Spleen (tissue), 11 donors: ENCODE data around the gene PSMA6. TPM values are rescaled to one million over a fixed set of nuclear protein-coding genes. Genes with fewer than 3 reads are reported as not detected.

ENCODE experiments used
- DNase-seq: peaks from one replicate; pipeline ENCODE4 v3.0.0-alpha.2; 2020
- H3K27ac ChIP-seq, 8 donors: fragments of 200-600 bp; sonication (generic) in 7 of 8; 1 replicate in 4 of 8; 2 replicates in 4 of 8; pipeline versions ENCODE4 v1.5.0 to v1.8.0; 2016 to 2021; ENCODE audit warnings: inconsistent platforms in 4 of 8, mild to moderate bottlenecking in 4 of 8, moderate library complexity in 1 of 8
- H3K27me3 ChIP-seq, 7 donors: fragments of 200-600 bp; sonication (generic) in 6 of 7; replicated peaks in 1 of 7; 1 replicate in 4 of 7; 2 replicates in 3 of 7; pipeline versions ENCODE4 v1.5.0 to v1.8.0; 2016 to 2021; ENCODE audit warnings: inconsistent platforms in 3 of 7, mild to moderate bottlenecking in 1 of 7
- H3K36me3 ChIP-seq, 6 donors: fragments of 200-600 bp; sonication (generic) in 5 of 6; 1 replicate in 4 of 6; 2 replicates in 2 of 6; pipeline versions ENCODE4 v1.5.0 to v1.8.0; 2016 to 2021; ENCODE audit warnings: inconsistent platforms in 2 of 6
- H3K4me1 ChIP-seq, 6 donors: fragments of 200-600 bp; sonication (generic) in 5 of 6; 1 replicate in 3 of 6; 2 replicates in 3 of 6; pipeline versions ENCODE4 v1.5.0 to v1.8.0; 2016 to 2021; ENCODE audit warnings: inconsistent platforms in 3 of 6
- H3K4me3 ChIP-seq, 8 donors: fragments of 200-600 bp; sonication (generic) in 7 of 8; 1 replicate in 4 of 8; 2 replicates in 4 of 8; pipeline versions ENCODE4 v1.5.0 to v1.8.0; 2016 to 2021; ENCODE audit warnings: inconsistent platforms in 4 of 8, mild to moderate bottlenecking in 4 of 8, moderate library complexity in 2 of 8
- H3K9me3 ChIP-seq, 8 donors: fragments of 200-600 bp; sonication (generic) in 7 of 8; 1 replicate in 4 of 8; 2 replicates in 4 of 8; pipeline versions ENCODE4 v1.5.0 to v1.8.0; 2016 to 2021; ENCODE audit warnings: inconsistent platforms in 4 of 8
- POLR2A ChIP-seq, 3 donors: fragments of 450-650 bp; IDR thresholded peaks; one replicate each; pipeline ENCODE4 v1.5.1; 2017; ENCODE audit warnings: antibody characterized with exemption in 3 of 3, mild to moderate bottlenecking in 1 of 3
- POLR2AphosphoS5 ChIP-seq, 3 donors: sonication (generic); formaldehyde crosslinking; IDR thresholded peaks; one replicate each; pipeline ENCODE4 v1.5.1; 2017; ENCODE audit warnings: antibody characterized with exemption in 3 of 3
- WGBS, 5 donors: extraction: QIAGEN DNeasy Blood & Tissue Kit in 3 of 5; methylation state at CpG; one replicate each; pipeline versions ENCODE4 v1.1.5 to v1.1.7; 2013 to 2018; 5-methylcytosine and 5-hydroxymethylcytosine counted together
- intact Hi-C: fragments of 100-400 bp; cut with DNase I; formaldehyde crosslinking; loops from one replicate; pipeline ENCODE4 v1.15.0; 2023; ENCODE audit warnings: low total_unique reads
- polyA plus RNA-seq, 3 donors: library from polyadenylated mRNA; stranded (reverse); fragments of 200-250 nt; gene quantifications; one replicate each; pipeline ENCODE4 v1.2.1, GENCODE V29; 2013
- total RNA-seq, 7 donors: library from RNA; depleted of rRNA in 3 of 7; stranded (reverse); fragments of >200 nt in 3 of 7; fragmentation: NEBNext Ultra II Directional in 4 of 7; extraction: Animal tissue kit (Norgen Biotek cat#: 25700) in 4 of 7; gene quantifications; one replicate each; pipeline versions ENCODE4 v1.1.0 to v1.2.1, GENCODE V29; 2016 to 2021
- TF ChIP-seq, protein P1 (sequence below), 11 experiments: fragments of 200-600 bp in 7 of 11; fragments of 450-650 bp in 4 of 11; sonication (generic) in 4 of 11; IDR thresholded peaks in 8 of 11; conservative IDR thresholded peaks in 3 of 11; 1 replicate in 7 of 11; 2 replicates in 4 of 11; pipeline versions ENCODE4 v1.4.0 to v1.8.0; 2016 to 2021; ENCODE audit warnings: antibody characterized with exemption in 11 of 11, inconsistent platforms in 4 of 11, mild to moderate bottlenecking in 1 of 11
- donor health status: healthy with polysubstance abuse.
- donor health status: DM: no; HTN: no; CAD: no; lungs with moderate emphysema.
- donor health status: DM: no; HTN: no; CAD: no.
- donor health status: Bipolar disorder and iron deficiency.
- donor health status: healthy.
- donor health status: DM: no; HTN: no; CAD: no.
- donor health status: DM: yes; HTN: yes; CAD: no.

The PSMA6 gene
- total and polyA plus RNA-seq, 10 donors = 108 to 185 (median 131) TPM

GRCh38 chr14:35361141-35361480 lies 68.9 kb downstream of the PSMA6 start:
- intact Hi-C loops = no loop called here
- TF ChIP-seq, protein P1, sequence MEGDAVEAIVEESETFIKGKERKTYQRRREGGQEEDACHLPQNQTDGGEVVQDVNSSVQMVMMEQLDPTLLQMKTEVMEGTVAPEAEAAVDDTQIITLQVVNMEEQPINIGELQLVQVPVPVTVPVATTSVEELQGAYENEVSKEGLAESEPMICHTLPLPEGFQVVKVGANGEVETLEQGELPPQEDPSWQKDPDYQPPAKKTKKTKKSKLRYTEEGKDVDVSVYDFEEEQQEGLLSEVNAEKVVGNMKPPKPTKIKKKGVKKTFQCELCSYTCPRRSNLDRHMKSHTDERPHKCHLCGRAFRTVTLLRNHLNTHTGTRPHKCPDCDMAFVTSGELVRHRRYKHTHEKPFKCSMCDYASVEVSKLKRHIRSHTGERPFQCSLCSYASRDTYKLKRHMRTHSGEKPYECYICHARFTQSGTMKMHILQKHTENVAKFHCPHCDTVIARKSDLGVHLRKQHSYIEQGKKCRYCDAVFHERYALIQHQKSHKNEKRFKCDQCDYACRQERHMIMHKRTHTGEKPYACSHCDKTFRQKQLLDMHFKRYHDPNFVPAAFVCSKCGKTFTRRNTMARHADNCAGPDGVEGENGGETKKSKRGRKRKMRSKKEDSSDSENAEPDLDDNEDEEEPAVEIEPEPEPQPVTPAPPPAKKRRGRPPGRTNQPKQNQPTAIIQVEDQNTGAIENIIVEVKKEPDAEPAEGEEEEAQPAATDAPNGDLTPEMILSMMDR (IDR thresholded peaks at IDR 0.05 in 8 of 11, conservative IDR thresholded peaks at IDR 0.05 in 3 of 11) = no peak
- TF ChIP-seq POLR2A (IDR thresholded peaks at IDR 0.05) = no peak
- TF ChIP-seq POLR2AphosphoS5 (IDR thresholded peaks at IDR 0.05) = no peak
- H3K36me3 ChIP-seq = no peaks in the 10 kb centered on the region
- 90 to 94% (median 92%) methylated on average over 8 of the region's 8 CpGs for WGBS, 5 donors
- DNase-seq = no peak
- H3K27ac ChIP-seq = no peak overlapping the region
- no peaks in the 10 kb centered on the region for H3K27me3 ChIP-seq
- peaks cover 4 to 48% (median 20%) of the 10 kb centered on the region in 6 donors for H3K4me1 ChIP-seq
- no peaks in the 10 kb centered on the region for H3K9me3 ChIP-seq
- no peak overlapping the region for H3K4me3 ChIP-seq

DNA sequence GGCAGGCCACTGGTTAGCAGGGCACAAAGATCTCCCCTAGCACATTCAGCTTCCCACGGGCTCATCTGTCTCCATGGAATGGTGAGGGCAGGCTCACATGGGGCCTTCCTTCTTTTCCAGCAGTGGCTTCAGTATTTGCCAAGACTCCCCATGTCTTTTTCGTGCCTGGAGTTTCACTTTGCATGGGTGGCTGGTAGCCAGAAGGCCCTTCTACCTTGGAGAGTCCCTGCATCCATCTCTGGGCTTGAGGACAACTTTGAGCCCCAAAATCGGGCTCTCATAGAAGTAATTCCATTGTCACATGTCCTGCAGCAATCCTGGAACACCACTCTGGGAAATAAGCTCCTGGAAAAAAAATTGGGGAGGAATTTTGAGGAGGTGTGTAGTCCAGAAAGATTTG lies 70.3 kb downstream of the PSMA6 start:
- intact Hi-C loops = no loop called here
- Histone ChIP-seq H3K4me1 (peaks cover 4 to 57% (median 31%) of the 10 kb centered on the region in 6 donors), H3K9me3 (no peaks in the 10 kb centered on the region), H3K27ac (peak overlapping the region in 5 of 8 donors; percentile 36 to 86 (median 71)), H3K36me3 (no peaks in the 10 kb centered on the region), H3K27me3 (no peaks in the 10 kb centered on the region), H3K4me3 (no peak overlapping the region)
- 57 to 85% (median 72%) methylated on average over 3 of the region's 3 CpGs for WGBS, 5 donors
- no peak for TF ChIP-seq POLR2AphosphoS5 (IDR thresholded peaks at IDR 0.05)
- TF ChIP-seq, protein P1 (IDR thresholded peaks at IDR 0.05 in 8 of 11, conservative IDR thresholded peaks at IDR 0.05 in 3 of 11) = no peak
- DNase-seq = no peak

- Histone ChIP-seq H3K27me3 (no peaks in the 10 kb centered on the region), H3K4me1 (peaks cover 8 to 62% (median 36%) of the 10 kb centered on the region in 6 donors), H3K36me3 (no peaks in the 10 kb centered on the region), H3K27ac (peak overlapping the region; percentile 15 to 86 (median 58)), H3K9me3 (no peaks in the 10 kb centered on the region), H3K4me3 (no peak overlapping the region)
- peak; percentile 24 to 69 (median 43) for TF ChIP-seq POLR2AphosphoS5 (IDR thresholded peaks at IDR 0.05)
- TF ChIP-seq, protein P1 (IDR thresholded peaks at IDR 0.05 in 8 of 11, conservative IDR thresholded peaks at IDR 0.05 in 3 of 11) = no peak
- 64 to 86% (median 79%) methylated on average over 25 of the region's 25 CpGs for WGBS, 5 donors
- intact Hi-C loops = no loop called here
- no peak for DNase-seq
Measured at GRCh38 chr14:35362911-35363374, 70.8 kb downstream of the PSMA6 start.

DNA sequence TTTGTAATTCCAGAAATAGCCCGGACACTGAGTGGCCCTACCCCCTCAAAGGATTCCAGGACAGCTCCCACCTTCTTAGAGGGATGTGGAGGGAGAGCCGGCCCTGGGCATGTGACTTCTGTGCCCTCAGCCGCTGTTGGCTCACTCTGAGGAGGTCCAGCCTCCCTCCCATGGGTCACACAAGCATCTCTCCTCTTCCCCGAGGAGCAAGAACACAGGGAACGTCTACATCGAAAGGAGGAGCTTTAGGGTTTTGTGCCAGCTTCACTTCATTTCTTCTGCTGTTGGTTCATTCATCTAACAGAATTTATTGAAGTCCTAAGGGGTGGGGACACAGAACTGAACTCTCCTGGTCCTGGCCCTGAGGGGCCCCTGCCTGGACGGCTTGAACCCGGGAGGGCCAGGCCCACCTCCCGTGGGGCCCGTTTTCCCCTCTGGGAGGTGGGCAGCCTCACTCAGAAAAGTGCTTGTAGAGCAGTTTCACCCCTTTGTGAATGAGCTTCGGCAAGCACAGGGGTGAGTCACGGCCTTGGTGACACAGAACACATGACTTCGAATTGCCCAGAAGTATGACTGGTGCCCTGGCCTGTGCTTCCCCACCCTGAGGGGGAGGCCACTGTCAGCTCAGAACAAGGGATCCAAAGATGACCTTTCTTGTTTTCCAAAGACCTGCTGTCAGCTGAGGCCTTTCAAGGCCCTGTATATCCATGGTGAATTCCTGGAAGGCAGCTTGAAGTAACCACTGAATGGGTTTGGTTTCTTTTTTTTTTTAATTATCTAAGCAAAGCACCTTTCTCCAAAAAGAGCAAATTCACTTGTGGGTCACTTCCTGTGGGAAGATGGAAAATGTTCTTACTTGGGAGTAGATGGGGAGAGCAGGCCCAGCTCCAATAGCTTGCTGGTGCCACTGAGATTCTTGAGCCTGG lies 73.2 kb downstream of the PSMA6 start:
- Histone ChIP-seq H3K27ac (peak overlapping the region; percentile 22 to 89 (median 78)), H3K27me3 (no peaks in the 10 kb centered on the region), H3K36me3 (no peaks in the 10 kb centered on the region), H3K4me1 (peaks cover 9 to 87% (median 52%) of the 10 kb centered on the region in 6 donors), H3K9me3 (no peaks in the 10 kb centered on the region), H3K4me3 (no peak overlapping the region)
- peak; percentile 82 for DNase-seq
- intact Hi-C loops = no loop called here
- TF ChIP-seq POLR2AphosphoS5 (IDR thresholded peaks at IDR 0.05) (peak; percentile 48 to 76 (median 59)), POLR2A (IDR thresholded peaks at IDR 0.05) (no peak)
- TF ChIP-seq, protein P1 (IDR thresholded peaks at IDR 0.05 in 8 of 11, conservative IDR thresholded peaks at IDR 0.05 in 3 of 11) = no peak
- WGBS, 5 donors = 41 to 57% (median 44%) methylated on average over 13 of the region's 13 CpGs
